ENCODE measurements around the gene GJB3. TPM values are rescaled to one million over a fixed set of nuclear protein-coding genes. Genes with fewer than 3 reads are reported as not detected.
"Not testable (repeated sequence)": the region's sequence is repeated elsewhere in the genome, so short reads cannot be mapped to it uniquely, and the experiment has no call there.

GJB3 gene
- total RNA-seq, 1 donor: not detected

GRCh38 chr1:34808051-34808810 is 27.2 kb downstream of the GJB3 start:
- no peak for DNase-seq (ENCODE audit: insufficient read length, low spot score, missing footprints)
- Histone ChIP-seq H3K27ac (ENCODE audit: low read depth, low read length) (no peak overlapping the region), H3K9me3 (ENCODE audit: low read depth, low read length) (no peaks in the 10 kb centered on the region), H3K36me3 (ENCODE audit: insufficient read depth, low read length) (no peaks in the 10 kb centered on the region), H2AFZ (ENCODE audit: low read length) (no peak overlapping the region), H3K79me2 (ENCODE audit: insufficient read depth, low read length) (no peaks in the 10 kb centered on the region), H3K4me2 (ENCODE audit: insufficient read depth, low read length) (no peak overlapping the region), H3K4me1 (ENCODE audit: insufficient read depth, low read length) (peaks cover 8% of the 10 kb centered on the region), H3K4me3 (ENCODE audit: insufficient read depth, low read length) (no peak overlapping the region), H3K27me3 (ENCODE audit: insufficient read depth, low read length) (no peaks in the 10 kb centered on the region), H4K20me1 (ENCODE audit: insufficient read depth, low read length) (peaks cover 4% of the 10 kb centered on the region)
- no peak for TF ChIP-seq CTCF (IDR thresholded peaks at IDR 0.05; ENCODE audit: extremely low read depth, low read depth, low read length)

- H4K20me1 ChIP-seq (ENCODE audit: insufficient read depth, low read length); H3K9me3 ChIP-seq (ENCODE audit: low read depth, low read length); H3K4me2 ChIP-seq (ENCODE audit: insufficient read depth, low read length); DNase-seq (ENCODE audit: insufficient read length, low spot score, missing footprints); H3K79me2 ChIP-seq (ENCODE audit: insufficient read depth, low read length); H2AFZ ChIP-seq (ENCODE audit: low read length); H3K36me3 ChIP-seq (ENCODE audit: insufficient read depth, low read length); H3K4me1 ChIP-seq (ENCODE audit: insufficient read depth, low read length); H3K4me3 ChIP-seq (ENCODE audit: insufficient read depth, low read length); H3K27me3 ChIP-seq (ENCODE audit: insufficient read depth, low read length); H3K27ac ChIP-seq (ENCODE audit: low read depth, low read length): not testable (repeated sequence)
Measured at GRCh38 chr1:34810781-34811180, 29.8 kb downstream of the GJB3 start.

GRCh38 chr1:34816332-34816731 is 35.3 kb downstream of the GJB3 start:
- H3K79me2 ChIP-seq (ENCODE audit: insufficient read depth, low read length): no peaks in the 10 kb centered on the region
- H3K27me3 ChIP-seq (ENCODE audit: insufficient read depth, low read length): no peaks in the 10 kb centered on the region
- H3K36me3 ChIP-seq (ENCODE audit: insufficient read depth, low read length): no peaks in the 10 kb centered on the region
- DNase-seq (ENCODE audit: insufficient read length, low spot score, missing footprints): no peak
- H3K4me3 ChIP-seq (ENCODE audit: insufficient read depth, low read length): no peak overlapping the region
- peaks cover 4% of the 10 kb centered on the region for H4K20me1 ChIP-seq (ENCODE audit: insufficient read depth, low read length)
- TF ChIP-seq CTCF (IDR thresholded peaks at IDR 0.05; ENCODE audit: extremely low read depth, low read depth, low read length): no peak
- H3K4me1 ChIP-seq (ENCODE audit: insufficient read depth, low read length): no peaks in the 10 kb centered on the region
- no peak overlapping the region for H3K4me2 ChIP-seq (ENCODE audit: insufficient read depth, low read length)
- no peaks in the 10 kb centered on the region for H3K9me3 ChIP-seq (ENCODE audit: low read depth, low read length)
- H3K27ac ChIP-seq (ENCODE audit: low read depth, low read length): no peak overlapping the region
- no peak overlapping the region for H2AFZ ChIP-seq (ENCODE audit: low read length)

GRCh38 chr1:34816778-34817177 is 35.8 kb downstream of the GJB3 start:
- no peak for TF ChIP-seq CTCF (IDR thresholded peaks at IDR 0.05; ENCODE audit: extremely low read depth, low read depth, low read length)
- Histone ChIP-seq H3K27ac (ENCODE audit: low read depth, low read length) (no peak overlapping the region), H3K4me3 (ENCODE audit: insufficient read depth, low read length) (no peak overlapping the region), H3K9me3 (ENCODE audit: low read depth, low read length) (no peaks in the 10 kb centered on the region), H2AFZ (ENCODE audit: low read length) (no peak overlapping the region), H3K4me1 (ENCODE audit: insufficient read depth, low read length) (no peaks in the 10 kb centered on the region), H3K4me2 (ENCODE audit: insufficient read depth, low read length) (no peak overlapping the region), H3K27me3 (ENCODE audit: insufficient read depth, low read length) (no peaks in the 10 kb centered on the region), H3K79me2 (ENCODE audit: insufficient read depth, low read length) (no peaks in the 10 kb centered on the region), H3K36me3 (ENCODE audit: insufficient read depth, low read length) (no peaks in the 10 kb centered on the region), H4K20me1 (ENCODE audit: insufficient read depth, low read length) (peaks cover 4% of the 10 kb centered on the region)
- no peak for DNase-seq (ENCODE audit: insufficient read length, low spot score, missing footprints)

GRCh38 chr1:34818862-34819261 is 37.8 kb downstream of the GJB3 start:
- H4K20me1 ChIP-seq (ENCODE audit: insufficient read depth, low read length); H3K79me2 ChIP-seq (ENCODE audit: insufficient read depth, low read length); H3K27me3 ChIP-seq (ENCODE audit: insufficient read depth, low read length); H3K4me2 ChIP-seq (ENCODE audit: insufficient read depth, low read length); H3K27ac ChIP-seq (ENCODE audit: low read depth, low read length); H2AFZ ChIP-seq (ENCODE audit: low read length); H3K36me3 ChIP-seq (ENCODE audit: insufficient read depth, low read length); H3K9me3 ChIP-seq (ENCODE audit: low read depth, low read length); H3K4me1 ChIP-seq (ENCODE audit: insufficient read depth, low read length); DNase-seq (ENCODE audit: insufficient read length, low spot score, missing footprints); H3K4me3 ChIP-seq (ENCODE audit: insufficient read depth, low read length): not testable (repeated sequence)
